Measurements from ENCODE around the gene SMAD5.
A peak's percentile ranks its signal among the peaks of the same experiment; 100 is the strongest.

The SMAD5 gene

GRCh38 chr5:136099870-136100269, 32.8 kb upstream of the SMAD5 start:
- Histone ChIP-seq H3K27ac (ENCODE audit: extremely low read depth, low read depth, low read length) (no peak overlapping the region), H3K36me3 (ENCODE audit: control insufficient read depth in 2 of 2, insufficient read depth in 1 of 2, low read length in 2 of 2) (no peaks in the 10 kb centered on the region), H3K4me1 (ENCODE audit: control insufficient read depth, insufficient read depth, low read length) (peaks cover 10% of the 10 kb centered on the region), H3K4me3 (ENCODE audit: low read depth, low read length) (no peak overlapping the region), H3K9me3 (ENCODE audit: control insufficient read depth, insufficient read depth, low read depth, low read length) (no peaks in the 10 kb centered on the region)
- CTCF ChIA-PET: interaction anchor here (0.5 to 3.0 kb wide), 6 partner anchors 10 to 208 kb away, joined by 3 to 9 read pairs (median 3); no protein-coding TSS in a partner anchor
- POLR2A ChIA-PET: no interaction called here
- no peak for TF ChIP-seq MYNN (tag by site-specific recombination; IDR thresholded peaks at IDR 0.05; ENCODE audit: borderline replicate concordance)

GRCh38 chr5:136101884-136102283, 30.8 kb upstream of the SMAD5 start:
- Histone ChIP-seq H3K27ac (ENCODE audit: extremely low read depth, low read depth, low read length) (no peak overlapping the region), H3K9me3 (ENCODE audit: control insufficient read depth, insufficient read depth, low read depth, low read length) (no peaks in the 10 kb centered on the region), H3K36me3 (ENCODE audit: control insufficient read depth in 2 of 2, insufficient read depth in 1 of 2, low read length in 2 of 2) (no peaks in the 10 kb centered on the region), H3K4me3 (ENCODE audit: low read depth, low read length) (no peak overlapping the region), H3K4me1 (ENCODE audit: control insufficient read depth, insufficient read depth, low read length) (peaks cover 10% of the 10 kb centered on the region)
- CTCF ChIA-PET: interaction anchor here (0.6 to 3.0 kb wide), 2 partner anchors 20 to 75 kb away, joined by 3 to 9 read pairs; no protein-coding TSS in a partner anchor
- POLR2A ChIA-PET: no interaction called here
- TF ChIP-seq ZNF513 (tag by site-specific recombination; IDR thresholded peaks at IDR 0.05) (no peak), GLIS2 (tag by site-specific recombination; IDR thresholded peaks at IDR 0.05) (no peak), ZNF580 (tag by site-specific recombination; IDR thresholded peaks at IDR 0.05) (no peak), ZNF585B (tag by site-specific recombination; IDR thresholded peaks at IDR 0.05) (no peak), ZNF488 (tag by site-specific recombination; IDR thresholded peaks at IDR 0.05) (no peak), KLF1 (tag by site-specific recombination; IDR thresholded peaks at IDR 0.05) (no peak), ZSCAN16 (tag by site-specific recombination; IDR thresholded peaks at IDR 0.05) (no peak), ZNF768 (tag by site-specific recombination; IDR thresholded peaks at IDR 0.05) (no peak), ZNF274 (IDR thresholded peaks at IDR 0.05; ENCODE audit: low read length) (no peak), ZNF274 (tag by site-specific recombination; IDR thresholded peaks at IDR 0.05; ENCODE audit: borderline replicate concordance) (no peak), ZNF596 (tag by site-specific recombination; IDR thresholded peaks at IDR 0.05) (no peak), ZNF133 (tag by site-specific recombination; IDR thresholded peaks at IDR 0.05) (no peak), AEBP2 (tag by site-specific recombination; IDR thresholded peaks at IDR 0.05; ENCODE audit: borderline replicate concordance) (no peak), ZNF510 (tag by site-specific recombination; IDR thresholded peaks at IDR 0.05; ENCODE audit: insufficient replicate concordance) (no peak), ZNF843 (tag by site-specific recombination; IDR thresholded peaks at IDR 0.05) (no peak)

- Histone ChIP-seq H3K4me1 (ENCODE audit: control insufficient read depth, insufficient read depth, low read length) (peaks cover 7% of the 10 kb centered on the region), H3K9me3 (ENCODE audit: control insufficient read depth, insufficient read depth, low read depth, low read length) (no peaks in the 10 kb centered on the region), H3K36me3 (ENCODE audit: control insufficient read depth in 2 of 2, insufficient read depth in 1 of 2, low read length in 2 of 2) (no peaks in the 10 kb centered on the region), H3K27ac (ENCODE audit: extremely low read depth, low read depth, low read length) (no peak overlapping the region), H3K4me3 (ENCODE audit: low read depth, low read length) (no peak overlapping the region)
- TF ChIP-seq GLIS1 (tag by site-specific recombination; IDR thresholded peaks at IDR 0.05): peak; percentile 38
- no peak for TF ChIP-seq ZBTB1 (tag by site-specific recombination; IDR thresholded peaks at IDR 0.05)
- CTCF ChIA-PET: interaction anchor here (1.2 to 3.0 kb wide), 2 partner anchors 22 to 110 kb away, joined by 3 to 9 read pairs; no protein-coding TSS in a partner anchor
- POLR2A ChIA-PET: interaction anchor here (0.8 kb wide), 1 partner anchor 29 kb away, joined by 3 read pairs; the partner anchor contains the start of gene SMAD5
These were observed 29.5 kb upstream of the SMAD5 start for GRCh38 chr5:136103118-136103517.

Measured in HEK293 (cell line).